Measurements from ENCODE around the gene SOHLH2. TPM values are rescaled to one million over a fixed set of nuclear protein-coding genes. Genes with fewer than 3 reads are reported as not detected.

Gene SOHLH2
- total RNA-seq: not detected

GRCh38 chr13:36214163-36214921 is at the start of gene SOHLH2:
TSS of gene SOHLH2 (minus strand) at chr13:36214556. CDS start at chr13:36214526, 30 bp downstream.

GRCh38 chr13:36131222-36131930 is 83.0 kb downstream of the SOHLH2 start, which contains the start of gene DCLK1:
TSS of gene DCLK1 (minus strand) at chr13:36131382.

Other genes with a start within 250 kb of the SOHLH2 start
- not detected for gene DCLK1, start 83.2 kb downstream of the SOHLH2 start, total RNA-seq
- gene CCDC169, start 83.3 kb upstream of the SOHLH2 start, total RNA-seq: under 1 TPM; 0.12 to 0.38 TPM
- gene SPART, start 131.8 kb upstream of the SOHLH2 start, total RNA-seq: 10 to 100 TPM; 25.3 to 26.0 TPM
- not detected for gene CCNA1, start 217.9 kb upstream of the SOHLH2 start, total RNA-seq